Stimulated activated CD8-positive, alpha-beta memory T cell treated with anti-CD3 and anti-CD28 coated beads, Interleukin-2, amount 100 ng/mL, for 48 hours (primary cell): ENCODE results near the gene VPS16.
"Not testable (repeated sequence)": the region's sequence is repeated elsewhere in the genome, so short reads cannot be mapped to it uniquely, and the experiment has no call there.

Experiments
- DNase-seq, 2 donors: peaks; one replicate each; pipeline ENCODE4 v3.0.0-alpha.2; 2020; ENCODE audit warnings: low read depth in 2 of 2

Gene VPS16

GRCh38 chr20:2807019-2807418 is 33.5 kb upstream of the VPS16 start:
- no peak for DNase-seq

- not testable (repeated sequence) for DNase-seq
These were observed 32.6 kb upstream of the VPS16 start for GRCh38 chr20:2807929-2808328.

GRCh38 chr20:2809690-2810089 is 30.9 kb upstream of the VPS16 start:
- no peak for DNase-seq

DNA sequence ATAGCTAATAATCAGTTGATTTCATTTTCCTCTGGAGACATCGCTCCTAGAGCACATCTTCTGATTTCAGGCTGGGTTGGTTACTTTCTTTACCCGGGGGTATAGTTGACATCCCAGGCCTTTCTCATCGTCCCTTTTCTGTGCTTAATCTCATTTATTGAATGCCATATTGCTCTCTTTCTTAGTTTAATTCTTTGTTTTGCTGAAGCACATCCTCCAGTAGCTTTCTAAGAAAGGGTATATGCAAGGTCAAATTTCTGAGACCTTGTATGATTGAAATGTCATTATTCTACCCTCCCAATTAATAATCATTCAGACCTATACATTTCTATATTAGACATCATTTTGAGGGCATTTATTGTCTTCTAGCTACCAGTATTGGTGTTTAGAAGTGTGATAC is 28.4 kb upstream of the VPS16 start:
- DNase-seq = no peak

GRCh38 chr20:2814076-2814475 is 26.5 kb upstream of the VPS16 start:
- no peak for DNase-seq

- DNase-seq = no peak
These were observed 25.9 kb upstream of the VPS16 start, which contains the start of gene C20orf141 for GRCh38 chr20:2814587-2815051. C20orf141 (plus strand) TSS chr20:2814987; CDS start chr20:2815185, 198 bp downstream.

- no peak for DNase-seq
These were observed 25.2 kb upstream of the VPS16 start for GRCh38 chr20:2815242-2815900.

GRCh38 chr20:2816030-2816582 is 24.4 kb upstream of the VPS16 start, which contains the start of gene TMEM239:
TMEM239 (plus strand) TSS chr20:2816364; CDS start chr20:2816555, 191 bp downstream.
- DNase-seq = no peak

DNA sequence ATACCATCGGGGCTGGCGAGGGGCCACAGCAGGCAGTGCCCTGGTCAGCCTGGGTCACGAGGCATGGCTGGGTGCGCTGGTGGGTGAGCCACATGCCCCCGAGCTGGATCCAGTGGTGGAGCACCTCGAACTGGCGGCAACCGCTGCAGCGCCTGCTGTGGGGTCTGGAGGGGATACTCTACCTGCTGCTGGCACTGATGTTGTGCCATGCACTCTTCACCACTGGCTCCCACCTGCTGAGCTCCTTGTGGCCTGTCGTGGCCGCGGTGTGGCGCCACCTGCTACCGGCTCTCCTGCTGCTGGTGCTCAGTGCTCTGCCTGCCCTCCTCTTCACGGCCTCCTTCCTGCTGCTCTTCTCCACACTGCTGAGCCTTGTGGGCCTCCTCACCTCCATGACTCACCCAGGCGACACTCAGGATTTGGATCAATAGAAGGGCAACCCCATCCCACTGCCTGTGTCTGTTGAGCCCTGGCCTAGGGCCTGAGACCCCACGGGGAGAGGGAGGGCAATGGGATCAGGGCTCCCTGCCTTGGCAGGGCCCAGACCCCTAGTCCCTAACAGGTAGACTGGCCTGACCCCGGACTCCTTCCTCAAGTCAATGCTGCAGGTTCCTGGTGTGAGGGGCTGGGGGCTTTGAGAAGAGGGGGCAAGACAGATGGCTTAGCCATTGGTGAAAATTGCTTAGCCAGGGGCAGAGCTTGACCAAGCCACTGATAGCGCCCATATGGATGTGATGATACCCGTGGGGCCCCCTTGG is 23.8 kb upstream of the VPS16 start:
- no peak for DNase-seq

DNA sequence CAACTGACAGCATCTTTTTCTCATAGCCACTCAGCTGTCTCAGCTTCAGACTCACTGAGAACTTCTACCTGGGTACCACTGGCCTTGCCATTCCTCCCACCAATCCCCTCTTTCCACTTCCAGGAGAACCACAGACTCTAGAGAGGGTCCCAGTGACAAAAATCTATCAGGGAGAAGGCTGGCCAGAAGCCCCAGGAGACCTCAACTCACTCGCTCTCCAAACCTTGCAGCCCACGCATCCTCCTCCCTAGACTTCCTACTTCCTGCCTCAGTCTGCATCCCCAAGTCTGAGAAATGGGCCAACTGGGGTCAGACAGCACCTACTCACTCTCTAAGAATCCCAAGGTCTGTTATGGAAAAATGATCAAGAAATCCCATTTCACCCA is 23.2 kb upstream of the VPS16 start:
- DNase-seq = no peak

DNA sequence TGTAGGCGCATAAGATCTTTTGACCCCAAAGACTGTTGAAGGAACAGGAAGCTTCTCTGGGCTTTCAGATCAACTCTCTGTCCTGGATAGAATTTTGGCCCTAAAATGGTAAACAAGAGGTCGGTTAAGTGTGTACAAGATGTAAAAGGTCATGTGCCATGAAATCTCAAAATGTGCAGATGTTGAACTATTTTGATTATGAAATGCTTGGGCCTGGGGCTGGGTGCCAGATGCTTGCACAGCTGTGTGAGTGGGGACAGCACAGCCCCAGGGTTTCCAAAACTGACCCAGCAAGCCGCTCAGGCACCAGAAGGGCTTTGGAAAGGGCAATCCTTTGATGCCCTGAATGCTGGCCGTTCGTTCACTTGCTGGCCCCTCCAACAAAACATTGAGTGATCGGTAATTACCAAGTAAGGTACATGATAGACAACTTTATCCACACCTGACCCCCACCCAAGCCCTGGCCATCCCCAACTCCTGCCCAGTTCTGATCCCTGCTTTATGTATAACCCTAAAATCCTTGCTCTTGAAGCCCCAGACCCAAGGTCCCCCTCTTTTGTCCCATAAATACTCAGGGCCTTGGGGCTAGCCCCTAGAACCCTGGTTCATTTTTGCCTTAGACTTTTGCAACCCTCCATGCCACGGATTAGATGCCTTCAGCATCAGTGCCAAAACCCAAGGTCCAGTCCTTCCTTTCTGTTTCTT is 22.5 kb upstream of the VPS16 start:
- DNase-seq = no peak

DNA sequence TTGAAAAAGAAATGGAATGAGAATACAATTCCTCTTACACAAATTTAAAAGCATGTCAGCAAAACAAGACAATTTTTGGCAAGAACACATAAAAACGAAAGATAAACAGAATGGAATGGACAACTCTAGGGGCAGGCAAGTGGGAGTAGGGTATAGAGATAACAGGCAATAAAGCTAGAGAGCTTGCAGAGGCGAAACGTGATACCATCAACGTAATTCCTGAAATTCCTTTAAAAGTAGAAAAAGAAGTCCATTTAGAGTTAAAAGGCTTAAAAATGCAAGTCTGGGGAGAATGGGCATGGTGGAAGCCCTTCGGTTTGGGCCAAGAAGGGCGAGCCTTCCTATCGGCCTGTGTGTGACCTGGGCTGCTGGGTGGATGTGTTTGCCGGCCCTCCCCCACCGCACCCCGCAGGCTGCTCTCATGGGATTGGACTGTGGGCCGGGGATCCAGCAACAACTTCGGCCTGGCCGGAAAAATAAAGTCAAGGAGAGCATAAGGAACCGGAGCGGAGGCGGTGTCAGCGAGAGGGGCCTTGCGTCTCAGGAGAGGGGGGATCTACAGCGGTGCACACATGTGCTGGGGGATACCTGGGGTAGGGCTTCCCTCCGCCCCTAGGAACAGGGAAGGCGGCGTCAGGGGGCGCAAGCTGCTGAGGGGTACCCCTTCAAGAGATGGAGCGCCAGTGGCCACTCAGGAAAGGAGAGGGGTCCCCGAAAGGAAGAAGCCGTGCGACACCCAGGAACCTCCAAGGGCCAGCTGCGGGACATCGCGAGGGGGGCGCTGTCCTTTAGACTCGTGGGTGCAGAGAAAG is 20.3 kb upstream of the VPS16 start:
- no peak for DNase-seq

- DNase-seq = no peak
These were observed 19.4 kb upstream of the VPS16 start for GRCh38 chr20:2820896-2821869.

GRCh38 chr20:2822073-2822472 is 18.5 kb upstream of the VPS16 start:
- no peak for DNase-seq

DNA sequence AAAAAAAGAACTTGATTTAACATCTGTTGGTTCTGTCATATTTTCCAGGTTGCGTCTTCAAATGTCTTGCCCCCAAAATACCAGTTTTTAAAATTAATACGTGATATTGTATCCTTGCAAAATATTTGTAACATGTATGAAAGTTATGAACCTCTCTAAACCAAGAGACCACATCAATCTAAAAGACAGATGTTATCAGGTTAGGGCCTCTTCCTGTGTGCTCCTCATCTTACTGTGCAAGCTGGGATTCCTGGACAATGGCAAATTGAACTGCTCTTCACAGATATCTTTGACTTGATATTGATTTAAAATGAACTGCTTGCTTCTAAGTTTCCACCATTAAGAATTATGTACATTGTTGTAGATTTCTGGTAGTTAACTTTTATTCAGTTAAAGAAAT is 14.8 kb upstream of the VPS16 start:
- no peak for DNase-seq

GRCh38 chr20:2826655-2827054 is 13.9 kb upstream of the VPS16 start:
- DNase-seq = no peak

GRCh38 chr20:2829376-2829775 is 11.2 kb upstream of the VPS16 start:
- no peak for DNase-seq

DNA sequence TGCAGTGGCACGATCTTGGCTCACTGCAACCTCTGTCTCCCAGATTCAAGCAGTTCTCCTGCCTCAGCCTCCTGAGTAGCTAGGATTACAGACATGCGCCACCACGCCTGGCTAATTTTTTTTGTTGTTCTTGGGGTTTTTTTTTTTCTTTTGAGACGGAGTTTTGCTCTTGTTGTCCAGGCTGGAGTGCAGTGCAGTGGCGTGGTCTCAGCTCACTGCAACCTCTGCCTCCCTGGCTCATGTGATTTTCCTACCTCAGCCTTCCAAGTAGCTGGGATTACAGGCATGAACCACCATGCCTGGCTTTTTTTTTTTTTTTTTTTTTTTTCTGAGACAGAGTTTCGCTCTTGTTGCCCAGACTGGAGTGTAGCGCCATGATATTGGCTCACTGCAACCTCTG is 9.3 kb upstream of the VPS16 start:
- DNase-seq = not testable (repeated sequence)

DNA sequence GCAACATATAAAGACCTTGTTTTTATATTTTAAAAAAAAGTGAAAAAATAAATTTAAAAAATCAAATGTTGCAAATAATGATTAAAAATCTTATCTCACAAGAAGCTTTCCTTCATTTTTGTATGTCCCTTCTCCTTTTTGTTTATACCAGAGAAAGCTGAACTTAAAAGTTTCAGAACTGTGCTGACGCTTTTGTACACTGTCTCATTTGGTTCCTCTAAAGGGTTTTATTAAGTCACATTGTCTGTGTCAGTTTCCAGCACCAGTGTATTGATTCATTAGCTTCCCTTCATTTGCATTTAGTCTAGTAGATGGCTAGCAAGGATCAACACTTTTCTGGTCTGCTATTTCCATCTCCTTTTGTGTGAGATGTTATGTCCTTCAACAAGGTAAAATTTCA is 6.8 kb upstream of the VPS16 start:
- no peak for DNase-seq
